Mesodermal cell (in vitro differentiated cells): ENCODE measurements around the gene PYCARD.

Source experiments
- H3K27ac ChIP-seq: 2 replicates; pipeline ENCODE4 v1.7.0; 2013; ENCODE audit warnings: mild to moderate bottlenecking, low read depth, low read length, moderate library complexity; ENCODE audit not compliant: severe bottlenecking
- H3K36me3 ChIP-seq: 2 replicates; pipeline ENCODE4 v1.7.1; 2013; ENCODE audit warnings: mild to moderate bottlenecking, low read length, moderate library complexity; ENCODE audit not compliant: control insufficient read depth, insufficient read depth
- H3K4me1 ChIP-seq: one replicate; pipeline ENCODE4 v1.7.1; 2013; ENCODE audit warnings: mild to moderate bottlenecking, low read length; ENCODE audit not compliant: insufficient read depth, control insufficient read depth, poor library complexity, severe bottlenecking
- H3K4me3 ChIP-seq: 2 replicates; pipeline ENCODE4 v1.7.0; 2013; ENCODE audit warnings: low read length, control low read depth, mild to moderate bottlenecking; ENCODE audit not compliant: insufficient read depth, poor library complexity, severe bottlenecking; ENCODE audit errors: extremely low read depth
- H3K9me3 ChIP-seq: 2 replicates; pipeline ENCODE4 v1.7.1; 2013; ENCODE audit warnings: mild to moderate bottlenecking, low read length, moderate library complexity; ENCODE audit not compliant: control insufficient read depth
- WGBS, 2 experiments: methylation state at CpG; one replicate each; pipeline ENCODE4 v1.1.5; 2013; ENCODE audit warnings: missing lambda C conversion rate in 2 of 2; ENCODE audit not compliant: insufficient coverage in 2 of 2; 5-methylcytosine and 5-hydroxymethylcytosine counted together

Gene PYCARD

GRCh38 chr16:31228206-31228605 is 25.6 kb upstream of the PYCARD start:
- Histone ChIP-seq H3K4me1 (no peaks in the 10 kb centered on the region), H3K27ac (no peak overlapping the region), H3K9me3 (no peaks in the 10 kb centered on the region), H3K4me3 (no peak overlapping the region), H3K36me3 (no peaks in the 10 kb centered on the region)
- WGBS, 2 experiments, result 67 to 89% methylated on average over 1 of the region's 4 CpGs

- Histone ChIP-seq H3K9me3 (no peaks in the 10 kb centered on the region), H3K36me3 (no peaks in the 10 kb centered on the region), H3K4me3 (no peak overlapping the region), H3K27ac (no peak overlapping the region), H3K4me1 (no peaks in the 10 kb centered on the region)
- 86 to 90% methylated on average over 1 to 2 of the region's 3 CpGs for WGBS, 2 experiments
Measured at GRCh38 chr16:31225193-31225592, 22.6 kb upstream of the PYCARD start.

- no peaks in the 10 kb centered on the region for H3K9me3 ChIP-seq
- H3K4me1 ChIP-seq, result no peaks in the 10 kb centered on the region
- no peaks in the 10 kb centered on the region for H3K36me3 ChIP-seq
- H3K27ac ChIP-seq, result no peak overlapping the region
- H3K4me3 ChIP-seq, result no peak overlapping the region
- 96% methylated on average over 69 to 75 of the region's 80 CpGs for WGBS, 2 experiments
Measured at GRCh38 chr16:31224092-31224955, 21.8 kb upstream of the PYCARD start.

GRCh38 chr16:31223044-31223443 is 20.5 kb upstream of the PYCARD start:
- 77 to 87% methylated on average over 4 to 5 of the region's 5 CpGs for whole genome bisulfite sequencing, 2 experiments
- H3K27ac ChIP-seq, result no peak overlapping the region
- H3K36me3 ChIP-seq, result no peaks in the 10 kb centered on the region
- no peak overlapping the region for H3K4me3 ChIP-seq
- no peaks in the 10 kb centered on the region for H3K4me1 ChIP-seq
- no peaks in the 10 kb centered on the region for H3K9me3 ChIP-seq

GRCh38 chr16:31221357-31222160 is 19.0 kb upstream of the PYCARD start:
- Histone ChIP-seq H3K4me3 (no peak overlapping the region), H3K27ac (no peak overlapping the region), H3K9me3 (no peaks in the 10 kb centered on the region), H3K36me3 (no peaks in the 10 kb centered on the region), H3K4me1 (peaks cover 2% of the 10 kb centered on the region)
- WGBS, 2 experiments, result 85 to 92% methylated on average over 12 of the region's 12 CpGs

GRCh38 chr16:31219154-31219741 is 16.7 kb upstream of the PYCARD start:
- Histone ChIP-seq H3K4me3 (no peak overlapping the region), H3K27ac (no peak overlapping the region), H3K4me1 (peaks cover 10% of the 10 kb centered on the region), H3K36me3 (no peaks in the 10 kb centered on the region), H3K9me3 (no peaks in the 10 kb centered on the region)
- WGBS, 2 experiments, result 94% methylated on average over 12 to 13 of the region's 15 CpGs

GRCh38 chr16:31217136-31217530 is 14.6 kb upstream of the PYCARD start:
- Histone ChIP-seq H3K9me3 (no peaks in the 10 kb centered on the region), H3K27ac (no peak overlapping the region), H3K4me3 (no peak overlapping the region), H3K36me3 (no peaks in the 10 kb centered on the region), H3K4me1 (peaks cover 10% of the 10 kb centered on the region)
- 28 to 34% methylated on average over 2 to 3 of the region's 4 CpGs for WGBS, 2 experiments

- H3K4me3 ChIP-seq, result peak within 1 kb of the TSS; percentile 31
- WGBS, 2 experiments, result 6 to 7% methylated on average over 51 of the region's 52 CpGs
- H3K9me3 ChIP-seq, result no peaks in the 10 kb centered on the region
- peaks cover 10% of the 10 kb centered on the region for H3K4me1 ChIP-seq
- H3K36me3 ChIP-seq, result no peaks in the 10 kb centered on the region
- no peak within 1 kb of the TSS for H3K27ac ChIP-seq
Measured at GRCh38 chr16:31216422-31217135, 14.0 kb upstream of the PYCARD start, which contains the start of gene PYDC1. TSS of gene PYDC1 (minus strand) at chr16:31217135. CDS start at chr16:31217028, 107 bp downstream.

- WGBS, 2 experiments, result 1 to 2% methylated on average over 61 to 63 of the region's 63 CpGs
- H3K4me3 ChIP-seq, result peak overlapping the region; percentile 31
Measured at GRCh38 chr16:31215287-31216162, 13.0 kb upstream of the PYCARD start.

More at GRCh38 chr16:31215287-31216162, 13.0 kb upstream of the PYCARD start:
- Histone ChIP-seq H3K36me3 (no peaks in the 10 kb centered on the region), H3K9me3 (no peaks in the 10 kb centered on the region), H3K27ac (no peak overlapping the region), H3K4me1 (peaks cover 10% of the 10 kb centered on the region)
